ENCODE results near the gene MAGEA10. TPM values are rescaled to one million over a fixed set of nuclear protein-coding genes. Genes with fewer than 3 reads are reported as not detected.

MAGEA10 gene
- total RNA-seq, 1 donor from 2014 or later = not detected

DNA sequence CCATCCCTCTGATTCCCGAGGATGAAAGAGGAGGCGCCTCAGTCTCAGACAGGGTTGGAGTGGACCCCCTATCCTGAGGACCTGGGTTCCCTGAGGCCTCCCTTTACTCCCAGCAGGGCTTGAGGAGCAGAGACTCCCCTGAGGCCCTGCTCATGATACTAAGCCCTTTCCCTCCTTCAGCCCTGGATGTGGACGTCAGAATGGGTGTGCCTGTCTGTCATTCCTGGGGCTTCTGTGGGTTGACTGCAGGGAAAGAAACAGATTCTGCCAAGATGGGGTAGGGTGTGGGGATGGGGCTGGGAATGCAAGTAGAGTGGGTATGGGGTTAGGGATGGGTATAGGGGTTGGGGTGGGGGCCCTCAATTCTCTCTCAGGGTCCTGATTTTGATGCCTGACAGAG, 21.1 kb downstream of the MAGEA10 start:
- no peaks in the 10 kb centered on the region for H3K9me3 ChIP-seq (replicated peaks)
- no peaks in the 10 kb centered on the region for H3K36me3 ChIP-seq
- no peak overlapping the region for H3K4me3 ChIP-seq
- TF ChIP-seq, protein P1, sequence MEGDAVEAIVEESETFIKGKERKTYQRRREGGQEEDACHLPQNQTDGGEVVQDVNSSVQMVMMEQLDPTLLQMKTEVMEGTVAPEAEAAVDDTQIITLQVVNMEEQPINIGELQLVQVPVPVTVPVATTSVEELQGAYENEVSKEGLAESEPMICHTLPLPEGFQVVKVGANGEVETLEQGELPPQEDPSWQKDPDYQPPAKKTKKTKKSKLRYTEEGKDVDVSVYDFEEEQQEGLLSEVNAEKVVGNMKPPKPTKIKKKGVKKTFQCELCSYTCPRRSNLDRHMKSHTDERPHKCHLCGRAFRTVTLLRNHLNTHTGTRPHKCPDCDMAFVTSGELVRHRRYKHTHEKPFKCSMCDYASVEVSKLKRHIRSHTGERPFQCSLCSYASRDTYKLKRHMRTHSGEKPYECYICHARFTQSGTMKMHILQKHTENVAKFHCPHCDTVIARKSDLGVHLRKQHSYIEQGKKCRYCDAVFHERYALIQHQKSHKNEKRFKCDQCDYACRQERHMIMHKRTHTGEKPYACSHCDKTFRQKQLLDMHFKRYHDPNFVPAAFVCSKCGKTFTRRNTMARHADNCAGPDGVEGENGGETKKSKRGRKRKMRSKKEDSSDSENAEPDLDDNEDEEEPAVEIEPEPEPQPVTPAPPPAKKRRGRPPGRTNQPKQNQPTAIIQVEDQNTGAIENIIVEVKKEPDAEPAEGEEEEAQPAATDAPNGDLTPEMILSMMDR (IDR thresholded peaks at IDR 0.05; ENCODE audit: borderline replicate concordance) = no peak
- no peaks in the 10 kb centered on the region for H3K27me3 ChIP-seq (ENCODE audit: low read depth)
- no peaks in the 10 kb centered on the region for H3K4me1 ChIP-seq
- DNase-seq = no peak
- H3K27ac ChIP-seq (replicated peaks) = no peak overlapping the region
- intact Hi-C loops (cut with micrococcal nuclease) = no loop called here

DNA sequence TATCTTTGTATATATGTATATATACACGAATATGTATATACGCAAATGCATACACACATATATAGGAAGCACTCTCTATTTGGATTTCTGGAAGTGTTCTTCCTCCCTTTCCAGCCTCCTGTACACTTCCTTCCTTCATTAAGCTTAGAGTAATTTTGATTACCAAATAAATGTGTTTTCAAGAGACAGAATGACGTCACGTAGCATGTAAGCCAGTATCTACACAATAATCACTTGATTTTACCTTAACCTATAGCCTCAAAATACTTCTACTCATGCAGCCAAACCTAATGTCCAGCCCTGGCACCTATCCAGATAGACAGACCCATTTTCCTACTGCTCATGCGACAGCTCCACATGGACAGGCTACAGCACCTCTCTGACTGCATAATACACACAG, 29.9 kb downstream of the MAGEA10 start:
- TF ChIP-seq, protein P1 (IDR thresholded peaks at IDR 0.05; ENCODE audit: borderline replicate concordance) = no peak
- Histone ChIP-seq H3K27ac (replicated peaks) (no peak overlapping the region), H3K27me3 (ENCODE audit: low read depth) (no peaks in the 10 kb centered on the region), H3K36me3 (no peaks in the 10 kb centered on the region), H3K9me3 (replicated peaks) (no peaks in the 10 kb centered on the region), H3K4me3 (no peak overlapping the region), H3K4me1 (no peaks in the 10 kb centered on the region)
- DNase-seq = no peak
- intact Hi-C loops (cut with micrococcal nuclease) = no loop called here

DNA sequence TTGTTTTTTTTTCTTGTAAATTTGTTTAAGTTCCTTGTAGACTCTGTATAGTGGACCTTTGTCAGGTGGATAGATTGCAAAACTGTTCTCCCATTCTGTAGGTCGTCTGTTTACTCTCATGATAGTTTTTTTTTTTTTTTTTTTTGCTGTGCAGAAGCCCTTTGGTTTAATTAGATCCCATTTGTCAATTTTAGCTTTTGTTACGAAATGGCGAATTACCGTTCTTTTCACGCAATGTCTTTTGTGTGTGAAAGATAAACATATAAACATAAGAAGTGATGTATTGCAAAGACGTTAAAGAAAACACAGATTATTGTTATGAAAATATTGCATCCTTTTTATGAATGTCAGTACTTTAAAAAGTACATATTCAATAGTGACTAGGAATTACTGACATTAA, 34.5 kb downstream of the MAGEA10 start:
- no peaks in the 10 kb centered on the region for H3K27me3 ChIP-seq (ENCODE audit: low read depth)
- H3K4me1 ChIP-seq = no peaks in the 10 kb centered on the region
- no peak for DNase-seq
- no peaks in the 10 kb centered on the region for H3K9me3 ChIP-seq (replicated peaks)
- no peak overlapping the region for H3K4me3 ChIP-seq
- intact Hi-C loops (cut with micrococcal nuclease) = no loop called here
- no peak overlapping the region for H3K27ac ChIP-seq (replicated peaks)
- TF ChIP-seq, protein P1 (IDR thresholded peaks at IDR 0.05; ENCODE audit: borderline replicate concordance) = no peak
- no peaks in the 10 kb centered on the region for H3K36me3 ChIP-seq

DNA sequence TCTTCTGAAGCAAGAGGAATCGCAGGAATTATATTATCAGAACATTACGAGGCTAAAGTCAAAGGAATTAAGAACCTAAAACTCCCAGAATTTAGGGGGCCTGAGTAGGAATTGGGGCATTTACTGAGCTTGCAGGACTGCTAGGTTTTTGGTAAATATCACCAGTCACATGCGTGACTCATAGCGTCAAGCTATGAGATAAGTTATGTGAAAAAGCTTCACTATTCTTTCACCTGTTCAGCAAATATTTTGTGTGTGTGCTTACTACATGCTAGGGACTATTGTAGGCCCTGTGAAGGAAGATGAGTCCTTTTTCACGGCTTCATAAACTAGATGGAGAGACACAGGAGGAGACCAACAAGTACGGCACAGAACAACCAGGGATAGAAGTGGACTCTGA, 52.2 kb downstream of the MAGEA10 start:
- Histone ChIP-seq H3K27me3 (ENCODE audit: low read depth) (no peaks in the 10 kb centered on the region), H3K36me3 (no peaks in the 10 kb centered on the region), H3K4me3 (no peak overlapping the region), H3K4me1 (no peaks in the 10 kb centered on the region), H3K27ac (replicated peaks) (no peak overlapping the region), H3K9me3 (replicated peaks) (no peaks in the 10 kb centered on the region)
- DNase-seq = no peak
- intact Hi-C loops (cut with micrococcal nuclease) = no loop called here
- TF ChIP-seq, protein P1 (IDR thresholded peaks at IDR 0.05; ENCODE audit: borderline replicate concordance) = no peak

Other genes with a start within 250 kb of the MAGEA10 start
- not detected for gene MAGEA4, start 225.7 kb downstream of the MAGEA10 start, total RNA-seq
- 31.3 TPM for gene GABRE, start 163.9 kb downstream of the MAGEA10 start, total RNA-seq